ENCODE data around the gene HOXC11. TPM values are rescaled to one million over a fixed set of nuclear protein-coding genes. Genes with fewer than 3 reads are reported as not detected.

Gene HOXC11
- total and polyA plus RNA-seq, 2 of the 4 experiments (the other 2 are of a cell fraction) = not detected

DNA sequence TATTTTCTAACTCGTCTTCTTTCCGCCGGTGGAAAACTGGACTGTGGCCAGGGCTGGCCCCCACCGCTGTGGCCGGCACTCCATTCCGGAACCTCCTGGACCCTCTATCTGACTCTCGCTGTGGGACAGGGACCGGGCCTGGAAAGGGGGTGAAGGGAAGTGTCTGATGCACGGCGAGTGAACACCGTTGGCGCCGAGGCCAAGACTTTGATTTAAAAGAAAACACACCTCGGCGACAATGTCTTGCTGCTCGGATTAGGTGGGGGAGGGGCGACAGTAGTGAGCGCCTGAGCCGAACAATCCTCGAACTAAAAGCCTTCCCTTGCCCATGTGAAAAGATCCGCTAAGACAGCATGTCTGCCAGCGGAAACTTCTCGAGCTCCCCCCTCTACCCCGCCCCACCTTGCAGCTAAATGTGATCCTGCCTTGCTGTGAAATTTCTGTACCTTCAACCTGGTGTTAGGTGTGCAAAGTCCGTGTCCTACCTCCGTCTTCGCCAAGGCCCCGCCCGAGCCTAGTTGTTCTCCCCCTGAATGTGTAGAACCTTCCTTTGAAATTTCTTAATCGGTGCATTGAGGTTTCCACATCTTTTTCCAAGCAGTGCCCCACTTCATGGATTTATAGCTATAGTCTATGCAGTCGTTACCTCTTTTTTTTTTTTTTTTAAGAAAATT, 2.7 kb downstream of the HOXC11 start:
- Histone ChIP-seq H3K4ac (ENCODE audit: low read depth, low read length) (no peak overlapping the region), H2BK5ac (ENCODE audit: low read depth, low read length, poor library complexity, severe bottlenecking) (no peak overlapping the region), H3K9me1 (ENCODE audit: insufficient read depth, low read length) (no peaks in the 10 kb centered on the region), H3K27me3 (ENCODE audit: control insufficient read depth, insufficient read depth, low read length) (peaks cover 95% of the 10 kb centered on the region), H3K9ac (ENCODE audit: low read depth, low read length) (no peak overlapping the region), H2BK15ac (ENCODE audit: low read depth, low read length) (no peak overlapping the region), H3K23ac (ENCODE audit: low read depth, low read length) (no peak overlapping the region), H2AFZ (replicated peaks; ENCODE audit: low read length, poor library complexity) (peak overlapping the region; percentile 14), H3K9me3 (ENCODE audit: control insufficient read depth, insufficient read depth, low read length) (peaks cover 16% of the 10 kb centered on the region), H3K4me1 (ENCODE audit: control insufficient read depth, insufficient read depth, low read length) (peaks cover 2% of the 10 kb centered on the region; the same call in 1 of the 2 replicates), H3K79me1 (ENCODE audit: low read depth in 1 of 2, low read length in 2 of 2) (no peaks in the 10 kb centered on the region), H3K36me3 (ENCODE audit: control insufficient read depth, insufficient read depth, low read length) (no peaks in the 10 kb centered on the region), H3K4me2 (ENCODE audit: low read depth, low read length) (no peak overlapping the region), H4K91ac (ENCODE audit: insufficient read depth, low read depth, low read length) (no peak overlapping the region), H3K27ac (ENCODE audit: insufficient read depth, low read length) (no peak overlapping the region), H3K18ac (ENCODE audit: low read depth, low read length) (no peak overlapping the region), H3K56ac (ENCODE audit: extremely low read depth, insufficient read depth, low read length) (no peak overlapping the region), H3K4me3 (ENCODE audit: insufficient read depth, low read depth, low read length) (no peak overlapping the region), H2AK9ac (replicated peaks; ENCODE audit: low read depth, low read length, poor library complexity) (no peak overlapping the region), H2BK20ac (ENCODE audit: low read depth, low read length) (no peak overlapping the region), H4K8ac (ENCODE audit: low read depth in 2 of 2, low read length in 2 of 2) (no peak overlapping the region), H4K5ac (ENCODE audit: low read depth, low read length) (no peak overlapping the region), H3K14ac (replicated peaks; ENCODE audit: low read depth, low read length) (no peak overlapping the region), H4K20me1 (ENCODE audit: insufficient read depth, low read length) (peaks cover 2% of the 10 kb centered on the region; the same call in 1 of the 2 replicates), H2AK5ac (ENCODE audit: low read depth, low read length) (no peak overlapping the region), H2BK120ac (ENCODE audit: low read depth, low read length) (no peak overlapping the region)
- 16% methylated on average over 5 of the region's 31 CpGs; no CpG with 5 or more reads in 1 of the 2 experiments for WGBS, 2 experiments (ENCODE audit: extremely low coverage in 2 of 2, insufficient read length in 1 of 2)
- ChIA-PET POLR2A (ENCODE audit: unreplicated experiment) (no interaction called here), CTCF (interaction anchor here (0.6 kb wide), 1 partner anchor 98 kb away, joined by 3 read pairs; no protein-coding TSS in a partner anchor)
- intact Hi-C loops (cut with micrococcal nuclease) = no loop called here
- TF ChIP-seq, protein P1, sequence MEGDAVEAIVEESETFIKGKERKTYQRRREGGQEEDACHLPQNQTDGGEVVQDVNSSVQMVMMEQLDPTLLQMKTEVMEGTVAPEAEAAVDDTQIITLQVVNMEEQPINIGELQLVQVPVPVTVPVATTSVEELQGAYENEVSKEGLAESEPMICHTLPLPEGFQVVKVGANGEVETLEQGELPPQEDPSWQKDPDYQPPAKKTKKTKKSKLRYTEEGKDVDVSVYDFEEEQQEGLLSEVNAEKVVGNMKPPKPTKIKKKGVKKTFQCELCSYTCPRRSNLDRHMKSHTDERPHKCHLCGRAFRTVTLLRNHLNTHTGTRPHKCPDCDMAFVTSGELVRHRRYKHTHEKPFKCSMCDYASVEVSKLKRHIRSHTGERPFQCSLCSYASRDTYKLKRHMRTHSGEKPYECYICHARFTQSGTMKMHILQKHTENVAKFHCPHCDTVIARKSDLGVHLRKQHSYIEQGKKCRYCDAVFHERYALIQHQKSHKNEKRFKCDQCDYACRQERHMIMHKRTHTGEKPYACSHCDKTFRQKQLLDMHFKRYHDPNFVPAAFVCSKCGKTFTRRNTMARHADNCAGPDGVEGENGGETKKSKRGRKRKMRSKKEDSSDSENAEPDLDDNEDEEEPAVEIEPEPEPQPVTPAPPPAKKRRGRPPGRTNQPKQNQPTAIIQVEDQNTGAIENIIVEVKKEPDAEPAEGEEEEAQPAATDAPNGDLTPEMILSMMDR (conservative IDR thresholded peaks at IDR 0.05; ENCODE audit: low read depth, low read length) = no peak
- TF ChIP-seq BHLHE40 (IDR thresholded peaks at IDR 0.05; ENCODE audit: low read depth, low read length) = no peak
- TF ChIP-seq, protein P2, sequence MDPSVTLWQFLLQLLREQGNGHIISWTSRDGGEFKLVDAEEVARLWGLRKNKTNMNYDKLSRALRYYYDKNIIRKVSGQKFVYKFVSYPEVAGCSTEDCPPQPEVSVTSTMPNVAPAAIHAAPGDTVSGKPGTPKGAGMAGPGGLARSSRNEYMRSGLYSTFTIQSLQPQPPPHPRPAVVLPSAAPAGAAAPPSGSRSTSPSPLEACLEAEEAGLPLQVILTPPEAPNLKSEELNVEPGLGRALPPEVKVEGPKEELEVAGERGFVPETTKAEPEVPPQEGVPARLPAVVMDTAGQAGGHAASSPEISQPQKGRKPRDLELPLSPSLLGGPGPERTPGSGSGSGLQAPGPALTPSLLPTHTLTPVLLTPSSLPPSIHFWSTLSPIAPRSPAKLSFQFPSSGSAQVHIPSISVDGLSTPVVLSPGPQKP (IDR thresholded peaks at IDR 0.05; ENCODE audit: borderline replicate concordance, low read depth, low read length) = no peak
- BruUV-seq (replicated peaks) = no TSS peak
- DNase-seq (no peak), ATAC-seq (ENCODE audit: low read depth) (no peak)
- in situ Hi-C loops (cut with MboI; ENCODE audit: low sequenced_read_pairs) = no loop called here
- dilution Hi-C loops (cut with HindIII; ENCODE audit: low sequenced_read_pairs, unreplicated experiment) = no loop called here
